ENCODE results near the gene SMIM17.

The SMIM17 gene

DNA sequence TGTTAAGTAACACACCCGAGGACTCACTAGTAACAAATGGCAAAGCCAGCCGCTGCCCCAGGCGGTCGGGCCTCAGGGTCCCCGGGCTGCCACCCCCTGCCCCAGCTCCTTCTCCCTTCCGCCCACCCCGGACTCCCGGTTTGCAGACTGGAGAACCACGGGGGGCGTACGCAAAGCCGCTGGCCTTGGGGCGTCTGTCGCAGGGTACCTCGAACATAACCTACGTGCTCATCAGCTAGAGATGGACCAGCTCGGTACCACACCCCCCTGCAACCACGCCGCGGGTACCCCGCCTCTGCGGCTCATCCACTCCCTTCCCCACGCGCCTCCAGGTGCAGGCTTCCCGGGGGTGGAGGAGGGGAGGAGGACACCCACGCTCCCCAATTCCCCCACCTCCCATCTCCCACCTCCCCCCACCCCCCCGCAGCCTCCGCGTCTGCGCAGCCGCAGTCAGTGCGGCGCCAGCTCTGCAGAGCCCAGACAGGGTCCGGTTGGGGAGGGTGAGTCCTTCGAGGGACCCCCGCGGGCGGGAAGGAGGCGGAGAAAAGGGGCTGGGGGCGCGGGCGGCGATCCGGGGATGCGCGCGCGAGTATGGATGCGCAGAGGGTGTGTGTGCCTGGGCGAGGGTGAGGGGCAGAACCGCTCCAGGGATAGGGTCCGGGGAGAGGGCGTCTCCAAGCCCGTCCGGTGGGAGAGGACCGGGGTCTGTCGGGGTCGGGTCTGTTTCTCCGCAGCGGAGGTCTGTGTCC lies at the start of gene SMIM17:
SMIM17 (plus strand) TSS at position 449 of the 749 bp plus-strand sequence. CDS start 2,509 bp downstream, outside the sequence.
- H3K4me3 ChIP-seq (ENCODE audit: low read depth, low read length, poor library complexity, severe bottlenecking) = no peak within 1 kb of the TSS
- no peaks in the 10 kb centered on the region for H3K9me3 ChIP-seq (ENCODE audit: low read length)
- H3K9me2 ChIP-seq (ENCODE audit: low read depth, low read length) = no peaks in the 10 kb centered on the region
- H3K36me3 ChIP-seq (ENCODE audit: insufficient read depth, low read length) = no peaks in the 10 kb centered on the region
- no peaks in the 10 kb centered on the region for H3K27me3 ChIP-seq (ENCODE audit: insufficient read depth, low read length)
- no peak for TF ChIP-seq EZH2 (IDR thresholded peaks at IDR 0.05; ENCODE audit: borderline replicate concordance, low read length)
- TF ChIP-seq, protein P1, sequence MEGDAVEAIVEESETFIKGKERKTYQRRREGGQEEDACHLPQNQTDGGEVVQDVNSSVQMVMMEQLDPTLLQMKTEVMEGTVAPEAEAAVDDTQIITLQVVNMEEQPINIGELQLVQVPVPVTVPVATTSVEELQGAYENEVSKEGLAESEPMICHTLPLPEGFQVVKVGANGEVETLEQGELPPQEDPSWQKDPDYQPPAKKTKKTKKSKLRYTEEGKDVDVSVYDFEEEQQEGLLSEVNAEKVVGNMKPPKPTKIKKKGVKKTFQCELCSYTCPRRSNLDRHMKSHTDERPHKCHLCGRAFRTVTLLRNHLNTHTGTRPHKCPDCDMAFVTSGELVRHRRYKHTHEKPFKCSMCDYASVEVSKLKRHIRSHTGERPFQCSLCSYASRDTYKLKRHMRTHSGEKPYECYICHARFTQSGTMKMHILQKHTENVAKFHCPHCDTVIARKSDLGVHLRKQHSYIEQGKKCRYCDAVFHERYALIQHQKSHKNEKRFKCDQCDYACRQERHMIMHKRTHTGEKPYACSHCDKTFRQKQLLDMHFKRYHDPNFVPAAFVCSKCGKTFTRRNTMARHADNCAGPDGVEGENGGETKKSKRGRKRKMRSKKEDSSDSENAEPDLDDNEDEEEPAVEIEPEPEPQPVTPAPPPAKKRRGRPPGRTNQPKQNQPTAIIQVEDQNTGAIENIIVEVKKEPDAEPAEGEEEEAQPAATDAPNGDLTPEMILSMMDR (IDR thresholded peaks at IDR 0.05; ENCODE audit: low read length) = no peak
- no peak within 1 kb of the TSS for H3K4me2 ChIP-seq (ENCODE audit: low read length)
- no peak within 1 kb of the TSS for H3K9ac ChIP-seq (ENCODE audit: low read length)
- no peaks in the 10 kb centered on the region for H3K79me2 ChIP-seq (ENCODE audit: insufficient read depth, low read length)
- H3K27ac ChIP-seq (ENCODE audit: low read depth, low read length, poor library complexity, severe bottlenecking) = no peak within 1 kb of the TSS
- no peaks in the 10 kb centered on the region for H3F3A ChIP-seq (ENCODE audit: insufficient read depth, low read length)
- no peaks in the 10 kb centered on the region for H3K4me1 ChIP-seq (ENCODE audit: insufficient read depth, low read length, severe bottlenecking)
- no peak within 1 kb of the TSS for H2AFZ ChIP-seq (ENCODE audit: low read length)
- no peaks in the 10 kb centered on the region for H4K20me1 ChIP-seq (ENCODE audit: insufficient read depth, low read length)

DNA sequence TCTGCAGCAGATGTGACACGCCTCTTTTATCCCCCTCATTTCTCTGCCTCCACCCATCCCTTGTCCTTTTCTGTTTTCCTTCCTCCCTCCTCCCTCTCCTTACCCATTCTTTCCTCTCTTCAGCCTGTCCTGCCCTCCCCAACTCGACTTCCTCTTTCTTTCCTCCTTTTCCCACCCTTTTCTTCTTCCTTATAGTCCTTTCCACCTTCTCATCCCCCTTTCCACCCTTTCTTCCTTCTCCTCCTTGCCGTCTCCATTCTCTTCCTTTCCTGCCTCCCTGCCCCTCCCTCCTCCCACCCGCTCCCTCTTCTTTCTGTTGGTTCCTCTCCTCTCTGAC lies 48.5 kb upstream of the SMIM17 start:
- Histone ChIP-seq H2AFZ (ENCODE audit: low read length) (0 out of 2 replicates have a peak overlapping the region, but pooled peaks have one; percentile 2), H3K27me3 (ENCODE audit: insufficient read depth, low read length) (no peaks in the 10 kb centered on the region), H3K27ac (ENCODE audit: low read depth, low read length, poor library complexity, severe bottlenecking) (no peak overlapping the region), H3K36me3 (ENCODE audit: insufficient read depth, low read length) (peaks cover 15% of the 10 kb centered on the region; the same call in 1 of the 2 replicates), H3K4me1 (ENCODE audit: insufficient read depth, low read length, severe bottlenecking) (peaks cover 7% of the 10 kb centered on the region), H3K4me2 (ENCODE audit: low read length) (peak overlapping the region; percentile 61; the same call in 1 of the 2 replicates), H3K9me3 (ENCODE audit: low read length) (no peaks in the 10 kb centered on the region; the same call in 1 of the 2 replicates), H4K20me1 (ENCODE audit: insufficient read depth, low read length) (no peaks in the 10 kb centered on the region), H3F3A (ENCODE audit: insufficient read depth, low read length) (no peaks in the 10 kb centered on the region), H3K9me2 (ENCODE audit: low read depth, low read length) (no peaks in the 10 kb centered on the region), H3K9ac (ENCODE audit: low read length) (no peak overlapping the region), H3K79me2 (ENCODE audit: insufficient read depth, low read length) (no peaks in the 10 kb centered on the region), H3K4me3 (ENCODE audit: low read depth, low read length, poor library complexity, severe bottlenecking) (peak overlapping the region; percentile 71)
- TF ChIP-seq EZH2 (IDR thresholded peaks at IDR 0.05; ENCODE audit: borderline replicate concordance, low read length) = no peak
- TF ChIP-seq, protein P1 (IDR thresholded peaks at IDR 0.05; ENCODE audit: low read length) = no peak

DNA sequence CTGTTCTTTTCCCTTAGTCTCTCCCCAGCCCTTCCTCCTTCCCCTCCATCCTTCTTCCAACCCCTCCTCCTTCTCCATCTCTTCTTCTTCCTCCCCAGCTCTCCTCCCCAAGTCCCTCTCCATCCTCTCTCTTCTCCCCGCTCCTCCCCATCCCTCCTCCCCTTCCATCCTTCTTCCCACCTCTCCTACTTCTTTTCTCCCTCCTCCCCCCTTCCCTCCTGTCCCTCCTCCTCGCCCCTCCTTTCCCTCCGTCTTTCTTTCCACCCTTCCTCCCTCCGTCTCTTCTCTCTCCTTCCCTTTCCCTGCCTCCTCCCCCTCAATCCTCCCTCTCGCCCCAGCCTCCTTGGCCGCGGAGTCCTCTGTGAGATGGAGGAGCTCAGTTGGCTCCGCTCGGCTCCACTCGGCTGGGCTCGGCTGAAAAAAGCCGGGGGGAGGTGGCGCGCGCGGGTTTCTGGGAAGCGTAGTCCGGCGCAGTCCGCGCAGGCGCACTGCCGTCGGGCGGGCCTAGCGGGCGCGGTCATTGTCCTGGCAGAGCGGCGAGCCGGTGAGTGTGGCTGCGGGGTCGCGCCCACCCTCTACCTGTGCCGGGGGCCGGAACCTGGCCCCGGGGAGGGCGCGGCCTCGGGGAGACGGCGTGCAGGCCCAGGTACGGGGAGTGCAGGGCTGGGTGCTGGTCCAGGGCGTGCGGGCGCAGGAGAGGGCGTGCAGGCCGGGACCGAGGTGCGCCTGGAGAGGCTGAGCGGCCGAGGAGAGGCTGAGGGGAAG lies 48.0 kb upstream of the SMIM17 start, which contains the start of gene ZNF71:
ZNF71 (plus strand) TSS at position 520 of the 765 bp plus-strand sequence. CDS start 6,257 bp downstream, outside the sequence.
- peak within 1 kb of the TSS; percentile 71 for H3K9ac ChIP-seq (ENCODE audit: low read length)
- no peaks in the 10 kb centered on the region for H4K20me1 ChIP-seq (ENCODE audit: insufficient read depth, low read length)
- peaks cover 7% of the 10 kb centered on the region for H3K4me1 ChIP-seq (ENCODE audit: insufficient read depth, low read length, severe bottlenecking)
- no peaks in the 10 kb centered on the region for H3K79me2 ChIP-seq (ENCODE audit: insufficient read depth, low read length)
- no peak within 1 kb of the TSS for H3K27ac ChIP-seq (ENCODE audit: low read depth, low read length, poor library complexity, severe bottlenecking)
- H3K4me2 ChIP-seq (ENCODE audit: low read length) = peak within 1 kb of the TSS; percentile 61
- TF ChIP-seq, protein P1 (IDR thresholded peaks at IDR 0.05; ENCODE audit: low read length) = no peak
- TF ChIP-seq EZH2 (IDR thresholded peaks at IDR 0.05; ENCODE audit: borderline replicate concordance, low read length) = no peak
- H3K27me3 ChIP-seq (ENCODE audit: insufficient read depth, low read length) = no peaks in the 10 kb centered on the region
- peak within 1 kb of the TSS; percentile 71 for H3K4me3 ChIP-seq (ENCODE audit: low read depth, low read length, poor library complexity, severe bottlenecking)
- H3K9me3 ChIP-seq (ENCODE audit: low read length) = no peaks in the 10 kb centered on the region; the same call in 1 of the 2 replicates
- H3K36me3 ChIP-seq (ENCODE audit: insufficient read depth, low read length) = peaks cover 15% of the 10 kb centered on the region; the same call in 1 of the 2 replicates
- H3K9me2 ChIP-seq (ENCODE audit: low read depth, low read length) = no peaks in the 10 kb centered on the region
- H3F3A ChIP-seq (ENCODE audit: insufficient read depth, low read length) = no peaks in the 10 kb centered on the region
- 0 out of 2 replicates have a peak within 1 kb of the TSS, but pooled peaks have one; percentile 2 for H2AFZ ChIP-seq (ENCODE audit: low read length)

All from OCI-LY1 (cell line).